Measurements from ENCODE around the gene CALB2. TPM values are rescaled to one million over a fixed set of nuclear protein-coding genes. Genes with fewer than 3 reads are reported as not detected.

The CALB2 gene
- total and polyA plus RNA-seq, 2 donors (not counting 3 experiments of a cell fraction or from before 2014, with no cell fraction given), result not detected

- intact Hi-C loops (cut with micrococcal nuclease), result no loop called here
- dilution Hi-C loops (cut with MboI; ENCODE audit: extremely low pct_ligation_motif_present, low sequenced_read_pairs), result no loop called here
- Histone ChIP-seq H3K79me2 (ENCODE audit: control insufficient read depth, insufficient read depth, low read length) (no peaks in the 10 kb centered on the region), H3K4me2 (ENCODE audit: insufficient read depth, low read length) (no peak overlapping the region), H4K20me1 (replicated peaks; ENCODE audit: control insufficient read depth, extremely low read depth, insufficient read depth, low read length) (no peaks in the 10 kb centered on the region), H3K4me3 (replicated peaks in 1 of 3; ENCODE audit: insufficient read depth in 1 of 3, low read depth in 1 of 3, low read length in 3 of 3) (no peak overlapping the region), H3K36me3 (ENCODE audit: control insufficient read depth in 2 of 2, extremely low read depth in 1 of 2, insufficient read depth in 2 of 2, low read length in 2 of 2) (no peaks in the 10 kb centered on the region), H3K27me3 (ENCODE audit: control insufficient read depth in 2 of 2, insufficient read depth in 2 of 2, low read length in 2 of 2) (no peaks in the 10 kb centered on the region), H3K9me3 (replicated peaks; ENCODE audit: control insufficient read depth, insufficient read depth, low read length) (no peaks in the 10 kb centered on the region), H3K9me1 (replicated peaks; ENCODE audit: control insufficient read depth, extremely low read depth, insufficient read depth, low read length) (no peaks in the 10 kb centered on the region), H3K9ac (replicated peaks; ENCODE audit: extremely low read depth, insufficient read depth, low read length) (no peak overlapping the region), H3K27ac (ENCODE audit: insufficient read depth, low read depth, low read length) (no peak overlapping the region), H2AFZ (ENCODE audit: low read depth, low read length) (no peak overlapping the region), H3K4me1 (ENCODE audit: control insufficient read depth, extremely low read depth, insufficient read depth, low read length) (no peaks in the 10 kb centered on the region)
- POLR2A ChIA-PET, result no interaction called here
- DNase-seq (ENCODE audit: low read depth, low spot score), result no peak
- TF ChIP-seq, protein P1, sequence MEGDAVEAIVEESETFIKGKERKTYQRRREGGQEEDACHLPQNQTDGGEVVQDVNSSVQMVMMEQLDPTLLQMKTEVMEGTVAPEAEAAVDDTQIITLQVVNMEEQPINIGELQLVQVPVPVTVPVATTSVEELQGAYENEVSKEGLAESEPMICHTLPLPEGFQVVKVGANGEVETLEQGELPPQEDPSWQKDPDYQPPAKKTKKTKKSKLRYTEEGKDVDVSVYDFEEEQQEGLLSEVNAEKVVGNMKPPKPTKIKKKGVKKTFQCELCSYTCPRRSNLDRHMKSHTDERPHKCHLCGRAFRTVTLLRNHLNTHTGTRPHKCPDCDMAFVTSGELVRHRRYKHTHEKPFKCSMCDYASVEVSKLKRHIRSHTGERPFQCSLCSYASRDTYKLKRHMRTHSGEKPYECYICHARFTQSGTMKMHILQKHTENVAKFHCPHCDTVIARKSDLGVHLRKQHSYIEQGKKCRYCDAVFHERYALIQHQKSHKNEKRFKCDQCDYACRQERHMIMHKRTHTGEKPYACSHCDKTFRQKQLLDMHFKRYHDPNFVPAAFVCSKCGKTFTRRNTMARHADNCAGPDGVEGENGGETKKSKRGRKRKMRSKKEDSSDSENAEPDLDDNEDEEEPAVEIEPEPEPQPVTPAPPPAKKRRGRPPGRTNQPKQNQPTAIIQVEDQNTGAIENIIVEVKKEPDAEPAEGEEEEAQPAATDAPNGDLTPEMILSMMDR (IDR thresholded peaks at IDR 0.05; ENCODE audit: extremely low read depth in 1 of 2, insufficient read depth in 1 of 2, low read depth in 1 of 2, low read length in 2 of 2), result no peak
- no peak for TF ChIP-seq EZH2 (IDR thresholded peaks at IDR 0.05; ENCODE audit: borderline replicate concordance, low read depth, low read length, severe bottlenecking)
- no peak for TF ChIP-seq POLR2AphosphoS5 (IDR thresholded peaks at IDR 0.05; ENCODE audit: insufficient read depth, low read depth, low read length)
- TF ChIP-seq, protein P2, sequence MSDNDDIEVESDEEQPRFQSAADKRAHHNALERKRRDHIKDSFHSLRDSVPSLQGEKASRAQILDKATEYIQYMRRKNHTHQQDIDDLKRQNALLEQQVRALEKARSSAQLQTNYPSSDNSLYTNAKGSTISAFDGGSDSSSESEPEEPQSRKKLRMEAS (IDR thresholded peaks at IDR 0.05; ENCODE audit: insufficient read depth, insufficient read length), result no peak
- TF ChIP-seq POLR2A (IDR thresholded peaks at IDR 0.05; ENCODE audit: low read depth, low read length), result no peak
- no peak for TF ChIP-seq GATA2 (IDR thresholded peaks at IDR 0.05; ENCODE audit: insufficient read depth, insufficient read length, low read depth, low read length)
- TF ChIP-seq JUN (IDR thresholded peaks at IDR 0.05; ENCODE audit: borderline replicate concordance, insufficient read depth, insufficient read length, low read depth), result no peak
- TF ChIP-seq MYC (IDR thresholded peaks at IDR 0.05; ENCODE audit: low read depth, low read length), result no peak
- no peak for TF ChIP-seq FOS (IDR thresholded peaks at IDR 0.05; ENCODE audit: borderline replicate concordance, insufficient read depth, low read length)
- no peak for FAIRE-seq
- no TSS peak for BruUV-seq (replicated peaks)
- CTCF ChIA-PET, result interaction anchor here (1.2 kb wide), 1 partner anchor 97 kb away, joined by 3 read pairs; no protein-coding TSS in a partner anchor
These were observed 43.5 kb downstream of the CALB2 start for GRCh38 chr16:71402007-71402406.
